ENCODE measurements around the gene SLF1. TPM values are rescaled to one million over a fixed set of nuclear protein-coding genes. Genes with fewer than 3 reads are reported as not detected.
"Not testable (repeated sequence)": the region's sequence is repeated elsewhere in the genome, so short reads cannot be mapped to it uniquely, and the experiment has no call there.

Gene SLF1
- total RNA-seq = 10 to 100 TPM in 1 of 2 donors, 1 to 10 TPM in 1; 2.3 to 11.2 TPM

GRCh38 chr5:94618493-94619328, at the start of gene SLF1, which contains the start of gene KIAA0825:
TSS of gene SLF1 (plus strand) at chr5:94618669. CDS start at chr5:94628811, 10,142 bp downstream.
TSS of gene KIAA0825 (minus strand) at chr5:94618604. CDS start at chr5:94537126, 81,478 bp downstream.
- Histone ChIP-seq H3K4me3 (peak within 1 kb of the TSS; percentile 50 to 98), H3K9me3 (no peaks in the 10 kb centered on the region), H3K36me3 (replicated peaks in 1 of 2; ENCODE audit: insufficient read depth in 1 of 2, low read depth in 2 of 2) (no peaks in the 10 kb centered on the region), H3K4me1 (peaks cover 22% of the 10 kb centered on the region), H3K27ac (peak within 1 kb of the TSS; percentile 73 to 91 (median 82)), H3K27me3 (no peaks in the 10 kb centered on the region)
- WGBS, 2 donors = 0 to 1% methylated on average over 14 to 62 of the region's 63 CpGs
- ATAC-seq = peak; percentile 98
- peak; percentile 85 to 91 (median 90) for DNase-seq
- TF ChIP-seq CTCF (IDR thresholded peaks at IDR 0.05) (peak in 2 of 7 experiments; percentile 9 to 14), POLR2A (IDR thresholded peaks at IDR 0.05) (peak in 2 of 3 donors; percentile 67 to 71)
- intact Hi-C loops (cut with DNase I) = no loop called here

GRCh38 chr5:94571415-94571814, 47.1 kb upstream of the SLF1 start:
- TF ChIP-seq CTCF (IDR thresholded peaks at IDR 0.05) (no peak), POLR2A (IDR thresholded peaks at IDR 0.05) (no peak)
- DNase-seq (no peak), ATAC-seq (no peak)
- intact Hi-C loops (cut with DNase I) = no loop called here
- Histone ChIP-seq H3K4me3 (no peak overlapping the region), H3K27ac (no peak overlapping the region), H3K9me3 (no peaks in the 10 kb centered on the region), H3K27me3 (no peaks in the 10 kb centered on the region), H3K4me1 (no peaks in the 10 kb centered on the region), H3K36me3 (replicated peaks in 1 of 2; ENCODE audit: insufficient read depth in 1 of 2, low read depth in 2 of 2) (no peaks in the 10 kb centered on the region)

GRCh38 chr5:94573349-94573748, 45.1 kb upstream of the SLF1 start:
- H3K36me3 ChIP-seq (replicated peaks in 1 of 2; ENCODE audit: insufficient read depth in 1 of 2, low read depth in 2 of 2); intact Hi-C loops (cut with DNase I); H3K27me3 ChIP-seq; H3K9me3 ChIP-seq; H3K27ac ChIP-seq; DNase-seq; ATAC-seq; H3K4me1 ChIP-seq; H3K4me3 ChIP-seq: not testable (repeated sequence)
- WGBS, 2 donors = 100% methylated on average over 1 of the region's 1 CpG

- intact Hi-C loops (cut with DNase I) = no loop called here
- Histone ChIP-seq H3K27ac (no peak overlapping the region), H3K27me3 (no peaks in the 10 kb centered on the region), H3K9me3 (no peaks in the 10 kb centered on the region), H3K36me3 (replicated peaks in 1 of 2; ENCODE audit: insufficient read depth in 1 of 2, low read depth in 2 of 2) (no peaks in the 10 kb centered on the region), H3K4me1 (no peaks in the 10 kb centered on the region), H3K4me3 (no peak overlapping the region)
- TF ChIP-seq POLR2A (IDR thresholded peaks at IDR 0.05) (no peak), CTCF (IDR thresholded peaks at IDR 0.05) (no peak)
- DNase-seq (no peak), ATAC-seq (no peak)
- WGBS, 2 donors = 87 to 92% methylated on average over 4 of the region's 4 CpGs
Measured at GRCh38 chr5:94575196-94575595, 43.3 kb upstream of the SLF1 start.

- no peaks in the 10 kb centered on the region for H3K27me3 ChIP-seq
- H3K9me3 ChIP-seq = no peaks in the 10 kb centered on the region
- H3K36me3 ChIP-seq (replicated peaks in 1 of 2; ENCODE audit: insufficient read depth in 1 of 2, low read depth in 2 of 2) = no peaks in the 10 kb centered on the region
- TF ChIP-seq POLR2A (IDR thresholded peaks at IDR 0.05) (no peak), CTCF (IDR thresholded peaks at IDR 0.05) (no peak)
- H3K4me1 ChIP-seq = no peaks in the 10 kb centered on the region
- DNase-seq (no peak), ATAC-seq (no peak)
- intact Hi-C loops (cut with DNase I) = no loop called here
- no peak overlapping the region for H3K4me3 ChIP-seq
- no peak overlapping the region for H3K27ac ChIP-seq
Measured at GRCh38 chr5:94577466-94578245, 40.8 kb upstream of the SLF1 start.

Measured in body of pancreas (tissue), 4 donors.